Activated naive CD4-positive, alpha-beta T cell treated with anti-CD3 and anti-CD28 coated beads, Interleukin-2, amount 10 ng/mL, durations not matched to agents 7 days and 5 days (primary cell): ENCODE data around the gene SLC2A2.

Experiments
- CTCF ChIA-PET: fragments of 350-600 bp; sonication (Branson Sonifier 250); formaldehyde crosslinking; loops from one replicate; lab custom pipeline; 2021; ENCODE audit warnings: antibody characterized with exemption; lab: Charles Lee
- DNase-seq: peaks from one replicate; pipeline ENCODE4 v3.0.0-alpha.2; 2020
- H3K27ac Mint-ChIP-seq: one replicate; pipeline ENCODE4 v1.8.0; 2021; ENCODE audit warnings: mild to moderate bottlenecking, moderate library complexity, mixed read lengths
- H3K27me3 Mint-ChIP-seq: one replicate; pipeline ENCODE4 v1.8.0; 2021; ENCODE audit warnings: mild to moderate bottlenecking, mixed read lengths
- H3K36me3 Mint-ChIP-seq: one replicate; pipeline ENCODE4 v1.8.0; 2021; ENCODE audit warnings: mixed read lengths
- H3K4me1 Mint-ChIP-seq: one replicate; pipeline ENCODE4 v1.8.0; 2021; ENCODE audit warnings: mixed read lengths
- H3K4me3 Mint-ChIP-seq: one replicate; pipeline ENCODE4 v1.8.0; 2021; ENCODE audit warnings: mild to moderate bottlenecking, moderate library complexity, mixed read lengths
- H3K9me3 Mint-ChIP-seq: one replicate; pipeline ENCODE4 v1.8.0; 2021; ENCODE audit warnings: mixed read lengths

Gene SLC2A2

GRCh38 chr3:171026597-171027293 lies at the start of gene SLC2A2:
TSS of gene SLC2A2 (minus strand) at chr3:171026720. CDS start at chr3:171026670, 50 bp downstream.
- Mint-ChIP-seq H3K27me3 (peaks cover 13% of the 10 kb centered on the region), H3K9me3 (no peaks in the 10 kb centered on the region), H3K36me3 (no peaks in the 10 kb centered on the region), H3K4me1 (peaks cover 2% of the 10 kb centered on the region), H3K27ac (no peak within 1 kb of the TSS), H3K4me3 (no peak within 1 kb of the TSS)
- CTCF ChIA-PET: no interaction called here
- DNase-seq: no peak

GRCh38 chr3:171072432-171072831 lies 45.9 kb upstream of the SLC2A2 start:
- CTCF ChIA-PET: no interaction called here
- Mint-ChIP-seq H3K27ac (no peak overlapping the region), H3K4me3 (no peak overlapping the region), H3K4me1 (no peaks in the 10 kb centered on the region), H3K9me3 (no peaks in the 10 kb centered on the region), H3K36me3 (peaks cover 66% of the 10 kb centered on the region), H3K27me3 (no peaks in the 10 kb centered on the region)
- DNase-seq: no peak

- Mint-ChIP-seq H3K4me1 (no peaks in the 10 kb centered on the region), H3K9me3 (no peaks in the 10 kb centered on the region), H3K27ac (no peak overlapping the region), H3K27me3 (no peaks in the 10 kb centered on the region), H3K4me3 (no peak overlapping the region), H3K36me3 (peaks cover 83% of the 10 kb centered on the region)
- DNase-seq: no peak
- CTCF ChIA-PET: no interaction called here
These were observed 42.1 kb upstream of the SLC2A2 start for GRCh38 chr3:171068658-171069057.

- no peaks in the 10 kb centered on the region for H3K27me3 Mint-ChIP-seq
- H3K27ac Mint-ChIP-seq: no peak overlapping the region
- H3K9me3 Mint-ChIP-seq: no peaks in the 10 kb centered on the region
- CTCF ChIA-PET: no interaction called here
- H3K4me1 Mint-ChIP-seq: no peaks in the 10 kb centered on the region
- no peak for DNase-seq
- peaks cover 75% of the 10 kb centered on the region for H3K36me3 Mint-ChIP-seq
- H3K4me3 Mint-ChIP-seq: no peak overlapping the region
These were observed 39.7 kb upstream of the SLC2A2 start for GRCh38 chr3:171066206-171066605.

- CTCF ChIA-PET: no interaction called here
- Mint-ChIP-seq H3K27me3 (no peaks in the 10 kb centered on the region), H3K4me3 (no peak overlapping the region), H3K9me3 (no peaks in the 10 kb centered on the region), H3K27ac (no peak overlapping the region), H3K4me1 (no peaks in the 10 kb centered on the region), H3K36me3 (peaks cover 72% of the 10 kb centered on the region)
- no peak for DNase-seq
These were observed 39.2 kb upstream of the SLC2A2 start for GRCh38 chr3:171065732-171066131.

- peaks cover 63% of the 10 kb centered on the region for H3K36me3 Mint-ChIP-seq
- no peaks in the 10 kb centered on the region for H3K9me3 Mint-ChIP-seq
- no peak for DNase-seq
- no peak overlapping the region for H3K4me3 Mint-ChIP-seq
- CTCF ChIA-PET: interaction anchor here (0.6 kb wide), 1 partner anchor 527 kb away, joined by 3 read pairs; no protein-coding TSS in a partner anchor
- no peak overlapping the region for H3K27ac Mint-ChIP-seq
- no peaks in the 10 kb centered on the region for H3K4me1 Mint-ChIP-seq
- no peaks in the 10 kb centered on the region for H3K27me3 Mint-ChIP-seq
These were observed 37.9 kb upstream of the SLC2A2 start for GRCh38 chr3:171064461-171064860.

- H3K4me3 Mint-ChIP-seq: no peak overlapping the region
- no peak overlapping the region for H3K27ac Mint-ChIP-seq
- CTCF ChIA-PET: interaction anchor here (0.9 kb wide), 1 partner anchor 12 kb away, joined by 3 read pairs; no protein-coding TSS in a partner anchor
- peaks cover 43% of the 10 kb centered on the region for H3K36me3 Mint-ChIP-seq
- DNase-seq: no peak
- no peaks in the 10 kb centered on the region for H3K9me3 Mint-ChIP-seq
- no peaks in the 10 kb centered on the region for H3K27me3 Mint-ChIP-seq
- H3K4me1 Mint-ChIP-seq: no peaks in the 10 kb centered on the region
These were observed 35.2 kb upstream of the SLC2A2 start for GRCh38 chr3:171061749-171062148.

GRCh38 chr3:171059978-171060377 lies 33.5 kb upstream of the SLC2A2 start:
- H3K27me3 Mint-ChIP-seq: no peaks in the 10 kb centered on the region
- H3K9me3 Mint-ChIP-seq: no peaks in the 10 kb centered on the region
- H3K36me3 Mint-ChIP-seq: peaks cover 25% of the 10 kb centered on the region
- H3K4me3 Mint-ChIP-seq: no peak overlapping the region
- no peaks in the 10 kb centered on the region for H3K4me1 Mint-ChIP-seq
- no peak overlapping the region for H3K27ac Mint-ChIP-seq
- no peak for DNase-seq
- CTCF ChIA-PET: no interaction called here

- no peak for DNase-seq
- no peak overlapping the region for H3K4me3 Mint-ChIP-seq
- H3K9me3 Mint-ChIP-seq: no peaks in the 10 kb centered on the region
- peaks cover 20% of the 10 kb centered on the region for H3K36me3 Mint-ChIP-seq
- H3K4me1 Mint-ChIP-seq: no peaks in the 10 kb centered on the region
- no peaks in the 10 kb centered on the region for H3K27me3 Mint-ChIP-seq
- CTCF ChIA-PET: no interaction called here
- no peak overlapping the region for H3K27ac Mint-ChIP-seq
These were observed 32.5 kb upstream of the SLC2A2 start for GRCh38 chr3:171058873-171059603.

- H3K9me3 Mint-ChIP-seq: no peaks in the 10 kb centered on the region
- H3K27ac Mint-ChIP-seq: no peak overlapping the region
- CTCF ChIA-PET: no interaction called here
- peaks cover 4% of the 10 kb centered on the region for H3K27me3 Mint-ChIP-seq
- H3K36me3 Mint-ChIP-seq: peaks cover 11% of the 10 kb centered on the region
- H3K4me3 Mint-ChIP-seq: no peak overlapping the region
- no peak for DNase-seq
- H3K4me1 Mint-ChIP-seq: no peaks in the 10 kb centered on the region
These were observed 31.5 kb upstream of the SLC2A2 start for GRCh38 chr3:171058058-171058457.

GRCh38 chr3:171057072-171057471 lies 30.6 kb upstream of the SLC2A2 start:
- no peak overlapping the region for H3K27ac Mint-ChIP-seq
- H3K9me3 Mint-ChIP-seq: no peaks in the 10 kb centered on the region
- no peak overlapping the region for H3K4me3 Mint-ChIP-seq
- no peak for DNase-seq
- H3K27me3 Mint-ChIP-seq: peaks cover 13% of the 10 kb centered on the region
- H3K4me1 Mint-ChIP-seq: no peaks in the 10 kb centered on the region
- peaks cover 6% of the 10 kb centered on the region for H3K36me3 Mint-ChIP-seq
- CTCF ChIA-PET: no interaction called here

- Mint-ChIP-seq H3K4me1 (no peaks in the 10 kb centered on the region), H3K27ac (no peak overlapping the region), H3K9me3 (no peaks in the 10 kb centered on the region), H3K27me3 (peaks cover 18% of the 10 kb centered on the region), H3K4me3 (no peak overlapping the region), H3K36me3 (peaks cover 3% of the 10 kb centered on the region)
- DNase-seq: no peak
- CTCF ChIA-PET: no interaction called here
These were observed 30.0 kb upstream of the SLC2A2 start for GRCh38 chr3:171056528-171056927.

- no peak overlapping the region for H3K27ac Mint-ChIP-seq
- H3K4me1 Mint-ChIP-seq: no peaks in the 10 kb centered on the region
- no peak overlapping the region for H3K4me3 Mint-ChIP-seq
- DNase-seq: no peak
- H3K36me3 Mint-ChIP-seq: peaks cover 2% of the 10 kb centered on the region
- peaks cover 18% of the 10 kb centered on the region for H3K27me3 Mint-ChIP-seq
- no peaks in the 10 kb centered on the region for H3K9me3 Mint-ChIP-seq
- CTCF ChIA-PET: no interaction called here
These were observed 29.0 kb upstream of the SLC2A2 start for GRCh38 chr3:171055336-171056178.

GRCh38 chr3:171054921-171055320 lies 28.4 kb upstream of the SLC2A2 start:
- H3K9me3 Mint-ChIP-seq: no peaks in the 10 kb centered on the region
- CTCF ChIA-PET: interaction anchor here (0.8 to 1.2 kb wide), 2 partner anchors 35 to 511 kb away, joined by 3 read pairs; no protein-coding TSS in a partner anchor
- no peak for DNase-seq
- peaks cover 19% of the 10 kb centered on the region for H3K27me3 Mint-ChIP-seq
- no peak overlapping the region for H3K27ac Mint-ChIP-seq
- no peaks in the 10 kb centered on the region for H3K4me1 Mint-ChIP-seq
- no peak overlapping the region for H3K4me3 Mint-ChIP-seq
- no peaks in the 10 kb centered on the region for H3K36me3 Mint-ChIP-seq
